NT2/D1 (cell line): ENCODE results near the gene KIAA0232.

ENCODE experiments used
- SUZ12 ChIP-seq: IDR thresholded peaks from 2 replicates; pipeline ENCODE4 v1.6.1; 2011; ENCODE audit not compliant: insufficient read length, insufficient read depth; ENCODE audit errors: extremely low read depth
- ZNF274 ChIP-seq: IDR thresholded peaks from 2 replicates; pipeline ENCODE4 v1.6.1; 2011; ENCODE audit warnings: mild to moderate bottlenecking, low read depth, low read length

- TF ChIP-seq SUZ12 (no peak), ZNF274 (no peak)
These were observed 9.4 kb upstream of the KIAA0232 start for GRCh38 chr4:6773106-6773505.
